ENCODE data around the gene PCBP4. TPM values are rescaled to one million over a fixed set of nuclear protein-coding genes. Genes with fewer than 3 reads are reported as not detected.

PCBP4 gene
- total RNA-seq, 2 experiments from 2014 or later = 2.0 to 12.5 TPM

- no peaks in the 10 kb centered on the region for H3K9me3 ChIP-seq (ENCODE audit: low read length)
- peaks cover 18% of the 10 kb centered on the region; the same call in 1 of the 2 replicates for H3K36me3 ChIP-seq (ENCODE audit: insufficient read depth, low read length)
- ChIA-PET CTCF (ENCODE audit: unreplicated experiment) (interaction anchor here (0.6 to 0.9 kb wide), 3 partner anchors 8 to 1128 kb away, joined by 3 to 6 read pairs (median 3); no protein-coding TSS in a partner anchor), POLR2A (interaction anchor here (0.6 to 2.3 kb wide), 7 partner anchors 15 to 1938 kb away, joined by 3 to 11 read pairs (median 3); partner anchors contain the start of genes ABHD14B and RPL29)
- BruUV-seq (replicated peaks) = no TSS peak
- intact Hi-C loops (cut with micrococcal nuclease; ENCODE audit: unreplicated experiment) = loop anchor here (1.0 to 5.0 kb wide), 5 partner anchors 31 to 202 kb away; partner anchors contain the start of genes ABHD14B, DUSP7 and RPL29
- peak overlapping the region; percentile 68 for H3K4me3 ChIP-seq (ENCODE audit: low read depth, low read length, poor library complexity, severe bottlenecking)
- no peaks in the 10 kb centered on the region for H4K20me1 ChIP-seq (ENCODE audit: insufficient read depth, low read length)
- H2AFZ ChIP-seq (ENCODE audit: low read length) = peak overlapping the region; percentile 95
- H3K79me2 ChIP-seq (ENCODE audit: insufficient read depth, low read depth, low read length) = peaks cover 23% of the 10 kb centered on the region
- H3K9me2 ChIP-seq (ENCODE audit: insufficient read depth, low read length) = no peaks in the 10 kb centered on the region
- DNase-seq (ENCODE audit: low spot score) = peak; percentile 48
- H3K27ac ChIP-seq (ENCODE audit: low read depth, low read length, poor library complexity, severe bottlenecking) = no peak overlapping the region
- H3K4me1 ChIP-seq (ENCODE audit: insufficient read depth, low read length, poor library complexity, severe bottlenecking) = peaks cover 24% of the 10 kb centered on the region
- peak overlapping the region; percentile 86 for H3K4me2 ChIP-seq (ENCODE audit: low read length)
- TF ChIP-seq EZH2phosphoT487 (IDR thresholded peaks at IDR 0.05; ENCODE audit: borderline replicate concordance, low read depth, low read length) = no peak
- TF ChIP-seq, protein P1, sequence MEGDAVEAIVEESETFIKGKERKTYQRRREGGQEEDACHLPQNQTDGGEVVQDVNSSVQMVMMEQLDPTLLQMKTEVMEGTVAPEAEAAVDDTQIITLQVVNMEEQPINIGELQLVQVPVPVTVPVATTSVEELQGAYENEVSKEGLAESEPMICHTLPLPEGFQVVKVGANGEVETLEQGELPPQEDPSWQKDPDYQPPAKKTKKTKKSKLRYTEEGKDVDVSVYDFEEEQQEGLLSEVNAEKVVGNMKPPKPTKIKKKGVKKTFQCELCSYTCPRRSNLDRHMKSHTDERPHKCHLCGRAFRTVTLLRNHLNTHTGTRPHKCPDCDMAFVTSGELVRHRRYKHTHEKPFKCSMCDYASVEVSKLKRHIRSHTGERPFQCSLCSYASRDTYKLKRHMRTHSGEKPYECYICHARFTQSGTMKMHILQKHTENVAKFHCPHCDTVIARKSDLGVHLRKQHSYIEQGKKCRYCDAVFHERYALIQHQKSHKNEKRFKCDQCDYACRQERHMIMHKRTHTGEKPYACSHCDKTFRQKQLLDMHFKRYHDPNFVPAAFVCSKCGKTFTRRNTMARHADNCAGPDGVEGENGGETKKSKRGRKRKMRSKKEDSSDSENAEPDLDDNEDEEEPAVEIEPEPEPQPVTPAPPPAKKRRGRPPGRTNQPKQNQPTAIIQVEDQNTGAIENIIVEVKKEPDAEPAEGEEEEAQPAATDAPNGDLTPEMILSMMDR (conservative IDR thresholded peaks at IDR 0.05; ENCODE audit: low read length) = no peak
Measured at GRCh38 chr3:51942603-51943450, 24.4 kb downstream of the PCBP4 start.

- H3K4me2 ChIP-seq (ENCODE audit: low read length) = peak within 1 kb of the TSS; percentile 88
- H2AFZ ChIP-seq (ENCODE audit: low read length) = peak within 1 kb of the TSS; percentile 95
- no peak within 1 kb of the TSS for H3K27ac ChIP-seq (ENCODE audit: low read depth, low read length, poor library complexity, severe bottlenecking)
- H3K79me2 ChIP-seq (ENCODE audit: insufficient read depth, low read depth, low read length) = peaks cover 23% of the 10 kb centered on the region
- DNase-seq (ENCODE audit: low spot score) = peak; percentile 100
- H4K20me1 ChIP-seq (ENCODE audit: insufficient read depth, low read length) = no peaks in the 10 kb centered on the region
- TF ChIP-seq EZH2phosphoT487 (IDR thresholded peaks at IDR 0.05; ENCODE audit: borderline replicate concordance, low read depth, low read length) = no peak
- TF ChIP-seq, protein P1 (conservative IDR thresholded peaks at IDR 0.05; ENCODE audit: low read length) = peak; percentile 96
- intact Hi-C loops (cut with micrococcal nuclease; ENCODE audit: unreplicated experiment) = loop anchor here (1.0 to 5.0 kb wide), 5 partner anchors 32 to 203 kb away; partner anchors contain the start of genes ABHD14B, DUSP7 and RPL29
- H3K4me3 ChIP-seq (ENCODE audit: low read depth, low read length, poor library complexity, severe bottlenecking) = peak within 1 kb of the TSS; percentile 90
- H3K4me1 ChIP-seq (ENCODE audit: insufficient read depth, low read length, poor library complexity, severe bottlenecking) = peaks cover 24% of the 10 kb centered on the region
- ChIA-PET CTCF (ENCODE audit: unreplicated experiment) (interaction anchor here (0.7 kb wide), 1 partner anchor 32 kb away, joined by 3 read pairs; the partner anchor contains the start of genes ABHD14A and ABHD14B), POLR2A (interaction anchor here (0.6 to 2.3 kb wide), 6 partner anchors 15 to 1596 kb away, joined by 3 to 11 read pairs (median 3); partner anchors contain the start of genes ABHD14B and RPL29)
- H3K9me3 ChIP-seq (ENCODE audit: low read length) = no peaks in the 10 kb centered on the region
- peaks cover 27% of the 10 kb centered on the region for H3K36me3 ChIP-seq (ENCODE audit: insufficient read depth, low read length)
- H3K9me2 ChIP-seq (ENCODE audit: insufficient read depth, low read length) = no peaks in the 10 kb centered on the region
- BruUV-seq (replicated peaks) = no TSS peak
Measured at GRCh38 chr3:51941798-51942602, 25.3 kb downstream of the PCBP4 start, which contains the start of the genes PARP3 and RRP9. TSS of gene PARP3 (plus strand) at chr3:51942363. CDS start at chr3:51943356, 993 bp downstream. TSS of gene RRP9 (minus strand) at chr3:51941904. CDS start at chr3:51941867, 37 bp downstream.
